Measurements from ENCODE around the gene ABHD16A.

Gene ABHD16A

GRCh38 chr6:31744422-31744821, 41.3 kb upstream of the ABHD16A start:
- Histone ChIP-seq H3K9me3 (ENCODE audit: severe bottlenecking) (no peaks in the 10 kb centered on the region), H3K27ac (ENCODE audit: poor library complexity, severe bottlenecking) (no peak overlapping the region), H3K27me3 (ENCODE audit: insufficient read depth, poor library complexity, severe bottlenecking) (no peaks in the 10 kb centered on the region), H3K4me3 (ENCODE audit: severe bottlenecking) (no peak overlapping the region), H3K4me1 (ENCODE audit: insufficient read depth, poor library complexity, severe bottlenecking) (peaks cover under 1% of the 10 kb centered on the region), H3K36me3 (ENCODE audit: low read depth) (peaks cover 44% of the 10 kb centered on the region)
- TF ChIP-seq, protein P1, sequence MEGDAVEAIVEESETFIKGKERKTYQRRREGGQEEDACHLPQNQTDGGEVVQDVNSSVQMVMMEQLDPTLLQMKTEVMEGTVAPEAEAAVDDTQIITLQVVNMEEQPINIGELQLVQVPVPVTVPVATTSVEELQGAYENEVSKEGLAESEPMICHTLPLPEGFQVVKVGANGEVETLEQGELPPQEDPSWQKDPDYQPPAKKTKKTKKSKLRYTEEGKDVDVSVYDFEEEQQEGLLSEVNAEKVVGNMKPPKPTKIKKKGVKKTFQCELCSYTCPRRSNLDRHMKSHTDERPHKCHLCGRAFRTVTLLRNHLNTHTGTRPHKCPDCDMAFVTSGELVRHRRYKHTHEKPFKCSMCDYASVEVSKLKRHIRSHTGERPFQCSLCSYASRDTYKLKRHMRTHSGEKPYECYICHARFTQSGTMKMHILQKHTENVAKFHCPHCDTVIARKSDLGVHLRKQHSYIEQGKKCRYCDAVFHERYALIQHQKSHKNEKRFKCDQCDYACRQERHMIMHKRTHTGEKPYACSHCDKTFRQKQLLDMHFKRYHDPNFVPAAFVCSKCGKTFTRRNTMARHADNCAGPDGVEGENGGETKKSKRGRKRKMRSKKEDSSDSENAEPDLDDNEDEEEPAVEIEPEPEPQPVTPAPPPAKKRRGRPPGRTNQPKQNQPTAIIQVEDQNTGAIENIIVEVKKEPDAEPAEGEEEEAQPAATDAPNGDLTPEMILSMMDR (IDR thresholded peaks at IDR 0.05; ENCODE audit: poor library complexity, severe bottlenecking) = no peak
- ATAC-seq (ENCODE audit: low read depth) = no peak
- DNase-seq (ENCODE audit: low spot score) = no peak

- no peak for ATAC-seq (ENCODE audit: low read depth)
- Histone ChIP-seq H3K9me3 (ENCODE audit: severe bottlenecking) (no peaks in the 10 kb centered on the region), H3K36me3 (ENCODE audit: low read depth) (peaks cover 43% of the 10 kb centered on the region), H3K4me3 (ENCODE audit: severe bottlenecking) (no peak overlapping the region), H3K27me3 (ENCODE audit: insufficient read depth, poor library complexity, severe bottlenecking) (no peaks in the 10 kb centered on the region), H3K4me1 (ENCODE audit: insufficient read depth, poor library complexity, severe bottlenecking) (peaks cover 16% of the 10 kb centered on the region), H3K27ac (ENCODE audit: poor library complexity, severe bottlenecking) (no peak overlapping the region)
- TF ChIP-seq, protein P1 (IDR thresholded peaks at IDR 0.05; ENCODE audit: poor library complexity, severe bottlenecking) = no peak
- no peak for DNase-seq (ENCODE audit: low spot score)
Measured at GRCh38 chr6:31742894-31743293, 39.8 kb upstream of the ABHD16A start.

DNA sequence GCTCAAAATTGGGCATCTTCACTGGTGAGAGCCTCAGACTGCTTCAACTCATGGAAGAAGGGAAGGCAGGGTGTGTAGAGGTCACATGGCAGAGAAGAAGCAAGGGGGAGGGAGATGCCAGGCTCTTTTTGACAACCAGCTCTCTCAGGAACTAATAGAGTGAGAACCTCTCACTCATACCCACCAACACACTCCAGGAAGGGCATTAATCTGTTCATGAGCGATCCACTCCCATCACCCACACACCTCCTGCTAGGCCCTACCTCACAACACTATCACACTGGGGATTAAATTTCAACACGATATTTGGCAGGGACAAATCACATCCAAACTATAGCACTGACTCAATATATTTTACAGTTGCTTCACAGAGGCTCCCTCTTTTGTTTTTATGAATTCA, 38.7 kb upstream of the ABHD16A start:
- DNase-seq (ENCODE audit: low spot score) (no peak), ATAC-seq (ENCODE audit: low read depth) (no peak)
- Histone ChIP-seq H3K4me1 (ENCODE audit: insufficient read depth, poor library complexity, severe bottlenecking) (peaks cover 24% of the 10 kb centered on the region), H3K9me3 (ENCODE audit: severe bottlenecking) (no peaks in the 10 kb centered on the region), H3K27me3 (ENCODE audit: insufficient read depth, poor library complexity, severe bottlenecking) (no peaks in the 10 kb centered on the region), H3K36me3 (ENCODE audit: low read depth) (peaks cover 37% of the 10 kb centered on the region), H3K27ac (ENCODE audit: poor library complexity, severe bottlenecking) (no peak overlapping the region), H3K4me3 (ENCODE audit: severe bottlenecking) (no peak overlapping the region)
- TF ChIP-seq, protein P1 (IDR thresholded peaks at IDR 0.05; ENCODE audit: poor library complexity, severe bottlenecking) = no peak

DNA sequence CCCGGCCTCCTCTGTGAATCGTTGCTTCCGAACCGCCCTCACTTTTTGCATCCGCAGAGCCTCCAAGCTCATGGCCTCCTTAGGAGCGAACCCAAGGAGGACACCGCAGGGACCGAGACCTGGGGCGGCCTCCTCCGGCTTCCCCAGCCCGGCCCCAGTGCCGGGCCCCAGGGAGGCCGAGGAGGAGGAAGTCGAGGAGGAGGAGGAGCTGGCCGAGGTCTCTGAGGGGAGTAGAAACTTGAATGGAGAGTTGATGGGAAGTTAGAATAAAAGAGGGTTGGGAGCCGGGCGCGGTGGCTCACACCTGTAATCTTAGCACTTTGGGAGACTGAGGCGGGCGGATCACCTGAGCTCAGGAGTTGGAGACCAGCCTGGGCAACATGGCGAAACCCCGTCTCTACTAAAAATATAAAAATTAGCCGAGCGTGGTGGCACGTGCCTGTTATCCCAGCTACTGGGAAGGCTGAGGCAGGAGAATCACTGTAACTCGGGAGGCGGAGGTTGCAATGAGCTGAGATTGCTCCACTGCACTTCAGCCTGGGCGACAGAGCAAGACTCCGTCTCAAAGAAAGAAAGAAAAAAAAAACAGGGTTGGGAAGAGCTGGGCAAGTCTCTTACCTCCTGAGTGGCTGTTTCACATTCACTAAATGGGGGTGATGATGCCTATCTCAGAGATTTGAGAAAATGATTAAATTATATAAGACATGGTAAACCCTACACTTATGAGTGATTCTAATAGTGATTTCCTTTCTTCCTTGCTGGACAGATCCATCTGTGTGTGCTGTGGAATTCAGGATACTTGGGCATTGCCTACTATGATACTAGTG, 37.5 kb upstream of the ABHD16A start:
- H3K9me3 ChIP-seq (ENCODE audit: severe bottlenecking) = no peaks in the 10 kb centered on the region
- ATAC-seq (ENCODE audit: low read depth) (no peak), DNase-seq (ENCODE audit: low spot score) (no peak)
- TF ChIP-seq, protein P1 (IDR thresholded peaks at IDR 0.05; ENCODE audit: poor library complexity, severe bottlenecking) = no peak
- H3K27ac ChIP-seq (ENCODE audit: poor library complexity, severe bottlenecking) = peak overlapping the region; percentile 93
- H3K4me1 ChIP-seq (ENCODE audit: insufficient read depth, poor library complexity, severe bottlenecking) = peaks cover 28% of the 10 kb centered on the region
- peak overlapping the region; percentile 61 for H3K4me3 ChIP-seq (ENCODE audit: severe bottlenecking)
- H3K27me3 ChIP-seq (ENCODE audit: insufficient read depth, poor library complexity, severe bottlenecking) = no peaks in the 10 kb centered on the region
- H3K36me3 ChIP-seq (ENCODE audit: low read depth) = peaks cover 32% of the 10 kb centered on the region
